GM19238 (cell line): ENCODE data around the gene EPHB1.
"Not testable (repeated sequence)": the region's sequence is repeated elsewhere in the genome, so short reads cannot be mapped to it uniquely, and the experiment has no call there.

Experiments used
- DNase-seq: peaks from one replicate; pipeline ENCODE4 v3.0.0; 2011; ENCODE audit warnings: low spot score; ENCODE audit not compliant: insufficient read length

Gene EPHB1

DNA sequence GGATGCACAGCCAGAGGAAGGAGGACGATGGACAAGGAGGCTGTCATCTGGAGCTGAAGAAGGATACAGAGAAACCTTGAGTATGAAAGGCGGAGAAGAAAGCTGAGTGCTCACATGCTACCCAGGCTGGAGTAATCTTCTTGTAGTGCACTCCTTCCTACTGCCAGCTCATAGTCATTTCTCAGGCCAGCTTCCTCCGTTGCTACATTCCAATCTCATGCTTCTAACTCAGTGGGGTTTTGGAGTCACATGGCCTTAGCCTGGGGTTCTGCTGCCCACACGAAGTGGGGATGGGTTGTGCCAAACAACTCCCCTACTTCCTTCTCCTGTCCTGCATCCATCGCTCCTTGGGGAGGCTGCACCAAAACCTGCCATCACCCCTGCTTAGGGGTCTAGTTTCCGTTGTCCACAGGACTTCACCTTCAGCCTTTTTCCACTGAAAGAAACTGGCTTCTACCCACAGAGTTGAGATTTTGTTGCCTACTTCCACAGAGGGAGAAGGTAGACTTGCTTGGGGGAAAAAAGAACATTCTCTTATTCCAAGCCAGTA is 239.9 kb downstream of the EPHB1 start:
- no peak for DNase-seq

DNA sequence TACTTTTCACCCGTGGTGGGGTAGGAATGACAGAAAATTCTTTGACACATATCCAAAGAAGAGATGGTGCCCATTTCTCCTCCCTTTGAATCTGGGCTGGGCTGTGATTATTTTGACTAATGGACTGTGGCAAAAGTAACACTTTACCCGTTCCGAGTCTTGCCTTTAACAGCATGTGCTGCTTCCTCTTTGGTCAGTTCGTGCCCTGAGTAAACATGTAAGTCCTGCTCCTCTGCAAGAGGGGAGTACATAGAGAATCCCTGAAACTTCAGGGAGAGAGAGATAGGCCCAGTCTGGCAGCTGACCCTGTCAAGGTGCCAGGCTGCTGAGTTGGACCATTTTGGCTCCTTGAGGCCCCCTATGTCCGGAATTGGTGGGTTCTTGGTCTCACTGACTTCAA is 243.1 kb downstream of the EPHB1 start:
- DNase-seq = no peak

DNA sequence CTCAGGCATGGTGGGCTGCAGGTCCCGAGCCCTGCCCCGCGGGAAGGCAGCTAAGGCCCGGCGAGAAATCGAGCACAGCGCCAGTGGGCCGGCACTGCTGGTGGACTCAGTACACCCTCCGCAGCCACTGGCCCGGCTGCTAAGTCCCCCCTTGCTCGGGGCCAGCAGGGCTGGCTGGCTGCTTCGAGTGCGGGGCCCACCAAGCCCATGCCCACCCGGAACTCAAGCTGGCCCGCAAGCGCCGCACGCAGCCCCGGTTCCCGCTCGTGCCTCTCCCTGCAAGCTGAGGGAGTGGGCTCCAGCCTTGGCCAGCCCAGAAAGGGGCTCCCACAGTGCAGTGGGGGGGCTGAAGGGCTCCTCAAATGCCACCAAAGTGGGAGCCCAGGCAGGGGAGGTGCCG is 244.5 kb downstream of the EPHB1 start:
- DNase-seq = not testable (repeated sequence)

DNA sequence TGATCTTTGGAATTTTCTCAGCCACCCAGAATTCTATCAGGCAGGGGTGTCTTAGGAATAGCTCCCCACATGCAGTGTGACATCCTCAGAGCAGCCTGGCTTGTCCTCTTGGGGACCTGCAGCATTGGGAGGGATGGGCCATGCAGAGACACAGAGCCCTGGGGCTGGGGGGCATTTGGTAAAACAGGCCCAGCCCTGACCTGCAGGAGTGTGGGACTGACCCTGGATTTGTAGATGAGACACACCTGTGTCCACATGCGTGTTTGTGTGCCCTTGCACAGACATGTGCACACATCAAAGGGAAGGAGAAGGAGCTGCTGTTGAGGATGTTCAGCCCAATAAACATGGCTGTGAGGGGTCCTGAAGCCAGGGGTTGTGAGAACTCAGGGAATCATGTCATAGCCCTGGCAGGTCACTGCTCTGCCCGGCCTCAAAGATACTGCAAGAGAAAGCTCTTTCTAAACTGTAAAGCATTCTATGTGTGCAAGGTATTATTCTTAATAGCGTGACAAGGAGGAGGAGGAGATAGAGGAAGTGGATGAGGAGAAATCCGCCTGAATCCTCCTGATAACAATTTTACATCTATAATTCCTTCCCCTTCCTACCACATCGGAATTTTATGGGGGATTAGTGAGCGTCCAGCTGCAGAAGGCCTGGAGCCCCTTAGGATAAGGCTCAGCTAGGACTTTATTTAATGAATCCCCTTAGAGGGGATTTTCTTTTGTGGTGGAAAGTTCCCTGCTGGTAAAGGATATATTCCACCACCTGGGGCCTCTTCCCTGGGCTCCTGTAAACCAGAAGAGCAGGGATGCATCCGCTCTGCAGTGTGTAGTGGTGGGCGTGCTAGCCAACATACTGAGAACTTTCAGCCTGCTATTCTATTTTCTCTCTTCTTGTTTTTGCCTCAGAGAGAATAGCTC is 245.5 kb downstream of the EPHB1 start:
- no peak for DNase-seq

DNA sequence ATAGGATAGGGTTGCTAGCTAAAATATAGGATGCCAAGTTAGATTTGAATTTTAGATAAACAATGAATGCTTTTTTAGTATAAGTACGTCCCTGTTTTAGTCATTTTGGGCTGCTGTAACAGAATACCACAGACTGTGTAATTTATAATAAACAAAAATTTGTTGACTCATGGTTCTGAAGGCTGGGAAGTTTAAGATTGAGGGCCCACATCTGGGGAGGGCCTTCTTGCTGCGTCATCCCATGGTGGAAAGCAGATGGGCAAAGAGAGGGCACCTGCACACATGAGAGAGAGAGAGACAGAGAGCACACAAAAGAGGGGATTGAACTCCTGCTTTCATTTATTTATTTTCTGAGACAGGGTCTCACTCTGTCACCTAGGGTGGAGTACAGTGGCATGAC is 246.5 kb downstream of the EPHB1 start:
- DNase-seq = no peak

DNA sequence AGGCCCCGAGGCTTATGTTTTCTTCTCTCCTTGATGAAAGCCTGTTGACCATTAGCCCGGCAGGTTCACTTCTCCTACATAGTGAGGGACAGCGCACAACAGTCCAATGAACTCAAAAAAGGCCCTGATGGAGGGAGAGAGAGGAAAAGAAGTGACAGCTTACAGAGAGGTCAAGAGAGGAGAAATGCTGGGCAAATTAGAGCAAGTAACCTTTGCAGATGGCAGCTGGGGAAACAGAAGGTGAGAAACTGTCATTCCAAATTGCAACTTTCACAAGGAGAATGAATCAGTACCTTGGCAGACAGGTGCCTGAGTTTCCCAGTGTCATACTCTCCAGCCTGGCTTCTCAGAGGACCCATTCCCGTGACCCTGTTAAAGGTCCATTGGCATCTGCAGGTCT is 252.0 kb downstream of the EPHB1 start:
- DNase-seq = no peak

DNA sequence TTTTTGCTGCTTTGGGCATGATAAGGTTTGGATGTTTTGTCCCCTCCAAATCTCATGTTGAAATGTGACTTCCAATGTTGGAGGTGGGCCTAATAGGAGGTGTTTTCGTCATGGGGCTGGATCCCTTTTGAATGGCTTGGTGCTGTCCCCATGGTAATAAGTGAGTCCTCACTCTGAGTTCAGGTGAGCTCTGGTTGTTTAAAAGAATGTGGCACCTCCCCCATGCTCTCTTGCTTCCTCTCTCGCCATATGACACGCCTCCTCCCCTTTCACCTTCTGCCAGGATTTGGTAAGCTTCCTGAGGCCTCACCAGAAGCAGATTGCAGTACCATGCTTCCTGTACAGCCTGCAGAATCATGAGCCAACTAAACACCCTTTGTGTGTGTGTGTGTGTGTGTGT is 255.5 kb downstream of the EPHB1 start:
- no peak for DNase-seq

DNA sequence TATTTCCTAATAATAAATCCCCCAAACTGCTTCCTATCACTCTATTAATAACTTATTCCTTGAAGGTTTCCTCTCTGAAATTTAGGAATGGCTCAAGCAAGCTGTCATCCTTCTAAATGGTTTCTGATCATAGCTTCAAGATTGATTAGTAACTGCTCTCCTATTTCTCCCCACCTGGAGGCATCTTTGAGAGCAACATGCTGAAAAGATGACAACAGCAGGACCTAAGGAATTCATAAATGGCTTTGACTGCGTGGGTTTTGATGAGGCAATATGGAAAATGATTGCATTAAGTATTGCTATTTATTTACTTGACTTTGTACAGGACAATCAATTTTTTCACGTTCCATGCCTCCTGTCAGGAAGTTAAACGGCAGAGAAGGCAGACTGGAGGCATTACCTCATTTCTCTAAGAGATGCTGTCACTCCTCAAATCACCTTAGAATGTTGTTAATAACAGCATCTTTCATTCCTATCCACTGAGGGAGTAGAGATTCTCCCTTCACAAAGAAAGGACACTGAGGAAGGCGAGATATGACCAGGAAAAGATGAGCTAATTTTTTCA is 256.4 kb downstream of the EPHB1 start:
- DNase-seq = no peak

DNA sequence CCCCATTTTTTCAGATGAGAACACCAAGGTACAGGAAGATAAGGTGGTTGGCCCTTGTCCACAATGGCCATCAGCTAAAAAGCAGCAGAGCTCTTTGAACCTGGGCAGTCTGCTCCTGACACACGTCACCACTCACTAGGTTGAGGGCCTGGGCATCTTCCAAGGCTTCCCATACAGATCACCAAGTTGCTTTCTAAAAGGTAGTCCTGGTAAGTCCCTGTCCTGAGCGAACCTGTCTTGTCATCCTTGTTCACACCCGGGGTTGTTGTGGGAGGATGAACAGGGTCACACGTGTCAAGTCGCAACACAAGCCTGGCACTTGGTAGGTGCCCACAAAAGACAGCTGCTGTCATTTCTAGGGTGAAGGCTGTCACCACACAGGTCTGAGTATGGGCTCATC is 260.4 kb downstream of the EPHB1 start:
- no peak for DNase-seq

DNA sequence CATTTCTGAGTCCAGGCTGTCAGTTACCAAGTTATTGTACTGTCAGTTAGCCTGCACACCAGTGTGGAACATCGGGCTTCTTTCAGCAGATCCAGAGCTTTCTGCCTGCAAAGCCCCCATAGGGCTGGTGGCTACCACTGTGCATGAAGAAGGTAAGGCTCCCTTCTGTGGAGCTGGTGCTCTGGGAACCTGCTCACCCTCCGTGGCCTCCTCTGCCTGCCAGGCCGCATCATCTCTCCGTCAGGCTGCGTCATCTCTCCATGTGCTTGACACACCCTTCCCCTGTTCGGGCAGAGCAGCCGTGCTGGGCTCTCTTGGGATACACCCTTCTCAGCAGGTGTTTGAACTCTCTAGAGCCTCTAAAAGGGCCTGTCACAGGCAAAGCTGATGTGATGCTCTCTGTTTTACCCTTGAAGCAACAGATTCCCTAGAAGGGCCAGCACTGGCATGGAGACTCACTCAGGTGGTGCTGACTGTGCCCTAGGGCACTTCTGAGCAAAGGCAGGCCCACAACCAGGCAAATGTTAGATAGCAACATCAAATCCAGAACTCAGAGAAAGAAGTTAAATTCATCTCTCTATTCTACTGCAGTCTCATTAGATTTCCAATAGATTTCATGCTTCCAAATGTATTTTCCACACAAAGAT is 261.1 kb downstream of the EPHB1 start:
- DNase-seq = no peak

DNA sequence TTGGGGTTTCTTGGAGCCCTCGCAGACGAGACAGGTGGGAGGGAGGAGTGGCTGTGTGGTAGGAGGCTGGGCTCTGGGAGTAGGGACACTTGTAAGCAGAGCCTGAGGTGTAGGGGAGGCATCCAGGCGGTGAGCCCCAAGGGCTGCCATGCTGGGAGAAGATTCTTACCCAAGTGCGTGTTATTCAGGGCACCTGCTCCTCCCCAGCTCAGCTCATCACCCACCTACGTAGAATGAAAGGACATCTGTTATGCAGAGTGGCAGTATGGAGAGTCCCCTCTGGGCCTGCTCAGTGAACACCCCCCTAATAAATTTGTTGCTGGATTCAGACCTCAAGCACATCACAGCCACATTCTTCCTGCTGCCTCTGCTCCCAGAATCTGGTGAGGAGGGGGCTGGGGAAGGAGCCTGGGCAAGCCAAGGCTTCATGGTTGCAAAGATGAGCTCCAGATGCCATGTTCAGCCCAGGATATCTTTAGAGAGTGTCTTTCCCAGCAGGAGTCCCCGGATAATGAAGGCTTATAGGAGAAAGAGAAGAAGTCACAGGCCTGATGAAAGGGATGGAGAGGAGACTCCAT is 261.8 kb downstream of the EPHB1 start:
- DNase-seq = no peak

DNA sequence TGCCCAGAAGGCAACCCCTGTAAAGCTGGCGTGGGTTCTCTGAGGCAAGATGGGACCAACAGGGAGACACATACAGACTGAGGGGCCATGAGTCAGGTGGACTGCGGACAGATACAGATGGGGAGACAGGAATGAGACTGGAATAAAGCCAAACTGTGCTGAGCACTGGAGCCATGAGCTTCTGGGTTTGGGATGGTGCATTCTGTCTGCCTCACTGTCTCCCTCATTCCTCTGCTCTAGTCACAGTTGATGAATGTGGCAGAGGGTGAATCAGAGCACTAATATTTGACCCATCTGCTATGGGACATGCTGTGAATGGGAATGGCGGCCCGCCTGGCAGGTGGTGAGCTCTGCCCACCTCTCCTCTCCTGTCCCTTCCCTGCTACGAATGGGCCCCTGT is 262.9 kb downstream of the EPHB1 start:
- DNase-seq = no peak

DNA sequence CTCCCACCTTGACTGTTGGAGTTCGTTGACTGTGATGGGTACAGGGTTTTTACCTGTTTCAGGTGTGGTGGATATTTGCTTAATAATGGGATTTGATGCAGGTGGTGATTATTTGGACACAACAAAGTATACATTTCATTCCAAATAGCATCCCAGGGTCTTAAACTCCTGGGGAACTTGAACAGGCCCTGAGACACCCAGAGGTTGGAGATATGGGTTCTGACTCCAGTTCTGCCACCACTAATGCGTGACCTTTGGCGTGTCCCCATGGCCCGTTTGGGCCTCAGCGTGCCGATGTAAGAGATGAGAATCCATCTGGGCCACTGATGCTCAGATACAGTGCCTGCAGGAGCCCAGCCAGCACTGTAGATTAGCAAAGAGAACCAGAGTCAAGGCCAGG is 264.5 kb downstream of the EPHB1 start:
- no peak for DNase-seq

DNA sequence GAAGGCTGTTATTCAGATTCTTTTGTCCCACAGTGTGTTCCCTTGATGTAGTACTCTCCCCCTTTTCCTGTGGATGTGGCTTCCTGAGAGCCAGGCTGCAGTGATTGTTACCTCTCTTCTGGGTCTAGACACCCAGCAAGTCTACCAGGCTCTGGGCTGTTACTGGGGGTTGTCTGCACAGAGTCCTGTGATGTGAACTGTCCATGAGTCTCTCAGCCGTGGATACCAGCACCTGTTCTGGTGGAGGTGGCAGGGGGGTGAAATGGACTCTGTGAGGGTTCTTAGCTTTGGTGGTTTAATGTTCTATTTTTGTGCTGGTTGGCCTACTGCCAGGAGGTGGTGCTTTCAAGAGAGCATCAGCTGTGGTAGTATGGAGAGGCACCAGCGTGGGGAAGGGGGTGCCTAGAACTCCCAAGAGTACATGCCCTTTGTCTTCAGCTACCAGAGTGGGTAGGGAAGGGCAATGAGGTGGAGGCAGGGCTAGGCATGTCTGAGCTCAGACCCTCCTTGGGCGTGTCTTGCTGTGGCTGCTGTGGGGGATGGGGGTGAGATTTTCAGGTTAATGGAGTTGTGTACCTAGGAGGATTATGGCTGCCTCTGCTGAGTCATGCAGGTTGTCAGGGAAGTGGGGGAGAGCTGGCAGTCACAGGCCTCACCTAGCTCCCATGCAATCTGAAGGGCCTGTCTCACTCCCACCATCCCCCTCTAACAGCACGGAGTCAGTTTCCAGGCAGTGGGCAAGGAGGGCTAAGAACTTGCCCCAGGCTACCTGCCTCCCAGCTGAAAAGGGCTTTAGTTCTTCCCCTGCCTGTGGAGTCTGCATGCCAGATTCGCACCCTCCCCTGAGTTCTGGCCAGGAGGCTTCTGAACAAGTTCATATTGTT is 272.0 kb downstream of the EPHB1 start:
- DNase-seq = not testable (repeated sequence)

DNA sequence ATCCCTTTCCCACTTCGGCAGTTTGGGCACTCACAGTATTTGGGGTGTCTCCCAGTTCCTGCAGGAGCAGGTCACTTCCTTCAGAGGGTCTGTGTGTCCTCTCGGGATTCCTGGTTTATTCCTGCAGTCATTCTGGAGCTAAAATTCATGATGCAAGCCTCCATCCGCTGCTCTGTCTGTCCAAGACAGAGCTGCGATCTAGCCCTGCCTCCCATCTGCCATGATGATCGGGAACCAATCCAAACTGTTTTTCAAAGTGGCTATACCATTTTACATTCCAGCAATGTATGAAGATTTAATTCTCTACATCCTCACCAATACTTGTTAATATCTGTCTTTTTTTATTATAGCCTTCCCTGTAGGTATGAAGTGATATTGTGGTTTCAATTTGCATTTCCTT is 273.0 kb downstream of the EPHB1 start:
- DNase-seq = no peak

DNA sequence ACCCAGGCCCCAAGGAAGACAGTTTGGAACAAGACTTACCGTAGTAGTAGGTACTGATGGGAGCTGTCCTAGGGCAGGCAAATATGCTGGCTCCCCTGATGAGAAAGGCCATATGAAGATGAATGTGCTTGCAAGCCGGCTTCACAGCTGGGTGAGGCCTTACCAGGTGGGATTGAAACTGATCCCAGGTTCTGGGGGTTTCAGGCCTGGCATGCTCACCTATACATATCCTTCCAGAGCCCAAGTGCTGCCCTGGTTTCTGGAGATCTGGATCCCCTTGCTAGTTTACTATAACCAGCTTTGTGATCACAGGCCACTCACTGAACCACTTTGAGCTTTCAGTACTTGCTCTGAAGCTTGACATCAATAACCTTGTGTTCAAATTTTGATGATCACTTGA is 274.3 kb downstream of the EPHB1 start:
- DNase-seq = no peak

DNA sequence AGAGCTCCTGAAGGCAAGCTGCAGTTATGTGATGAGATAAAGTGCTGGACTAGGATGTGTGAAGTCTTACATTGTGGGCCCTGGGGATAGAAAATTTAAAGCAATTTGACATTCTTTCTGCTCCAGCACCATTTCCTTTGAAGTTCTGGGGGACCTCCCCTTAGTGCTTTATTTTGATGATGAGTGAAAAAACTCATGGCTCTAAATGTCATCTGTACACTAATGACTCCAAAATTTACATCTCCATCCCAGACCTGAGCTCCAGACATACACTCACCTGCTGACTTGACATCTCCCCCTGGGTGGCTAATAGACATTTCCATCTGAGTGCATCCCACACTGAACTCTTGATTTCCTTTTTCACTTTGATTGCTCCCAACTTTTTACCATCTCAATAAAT is 276.4 kb downstream of the EPHB1 start:
- DNase-seq = no peak

DNA sequence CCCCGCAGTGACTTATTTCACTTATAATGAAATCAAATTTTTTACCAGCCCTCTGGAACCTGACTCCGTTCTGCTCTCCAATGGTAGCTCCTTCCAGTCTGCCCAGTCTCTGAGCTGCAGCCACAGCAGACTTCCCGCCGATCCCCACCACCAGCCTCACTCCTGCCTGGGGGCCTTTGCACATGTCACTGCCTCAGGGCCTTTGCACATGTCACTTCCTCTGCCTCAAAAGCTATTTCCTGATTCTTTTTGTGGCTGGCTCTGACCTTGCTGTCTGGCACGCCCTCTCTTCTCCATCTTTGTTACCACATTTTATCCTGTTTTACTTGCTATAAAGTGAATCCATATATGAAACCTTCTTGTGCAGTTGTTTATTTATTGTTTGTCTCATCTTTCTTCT is 277.4 kb downstream of the EPHB1 start:
- no peak for DNase-seq

DNA sequence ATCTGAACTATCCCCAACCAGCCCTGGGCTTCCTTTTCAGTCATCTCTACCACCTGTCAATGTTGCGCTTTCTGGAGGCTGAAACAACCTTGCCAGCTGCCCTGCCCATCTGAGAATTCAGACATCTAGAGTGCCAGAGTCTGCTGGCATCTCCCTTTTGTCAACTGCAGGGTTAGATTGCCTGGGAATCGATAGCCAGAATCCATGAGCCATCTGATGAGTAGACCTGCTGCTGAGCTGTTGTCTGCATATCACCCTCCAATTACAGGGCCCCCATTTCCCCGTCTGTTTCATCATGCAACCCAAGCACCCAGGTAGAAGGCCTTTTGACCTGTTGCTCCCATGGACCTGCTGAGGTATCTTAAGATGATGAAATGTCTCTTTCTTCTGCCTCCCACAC is 280.1 kb downstream of the EPHB1 start:
- DNase-seq = no peak

DNA sequence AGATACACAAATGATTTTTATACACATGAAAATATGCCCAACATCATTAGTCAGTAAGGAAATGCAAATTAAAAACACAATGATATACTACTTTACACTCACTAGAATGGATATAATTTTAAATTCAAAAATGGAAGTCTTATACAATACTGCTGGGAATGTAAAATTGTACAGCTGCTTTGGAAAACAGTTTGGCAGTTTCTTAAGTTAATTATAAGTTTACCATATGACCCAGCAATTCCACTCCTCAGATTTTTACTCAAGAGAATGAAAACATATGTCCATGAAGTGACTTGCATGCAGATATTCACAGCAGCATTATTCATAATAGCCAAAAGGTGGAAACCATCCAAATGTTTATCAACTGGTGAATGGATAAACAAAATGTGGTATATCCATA is 281.3 kb downstream of the EPHB1 start:
- DNase-seq = no peak

DNA sequence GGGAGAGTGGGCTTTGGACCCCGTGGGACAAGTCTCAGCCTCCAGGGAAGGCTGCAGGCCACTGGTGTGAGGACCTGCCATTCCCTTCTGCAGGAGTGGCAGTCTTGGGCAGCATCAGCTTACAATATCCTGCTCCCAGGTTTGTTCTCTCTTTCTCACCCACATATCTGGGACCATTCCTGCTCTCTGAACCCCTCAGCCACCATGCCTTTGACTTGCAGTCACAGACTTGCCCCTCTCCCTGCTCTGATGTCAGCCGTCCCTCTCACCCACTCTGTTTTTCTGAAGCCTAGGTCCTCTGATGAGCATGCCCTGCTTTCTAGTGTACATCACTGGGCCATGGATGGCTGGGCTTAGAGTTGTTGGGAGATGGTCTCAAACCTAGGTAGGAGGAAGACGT is 282.1 kb downstream of the EPHB1 start:
- DNase-seq = no peak
